K562 (cell line): Measurements from ENCODE around the gene COX5A. TPM values are rescaled to one million over a fixed set of nuclear protein-coding genes. Genes with fewer than 3 reads are reported as not detected.
A peak's percentile ranks its signal among the peaks of the same experiment; 100 is the strongest.

Experiments
- CHD4 ChIP-seq: fragments of 200-600 bp; sonication (generic); IDR thresholded peaks from 3 replicates; pipeline ENCODE4 v1.6.1; 2012; ENCODE audit warnings: low read depth, mild to moderate bottlenecking, mixed read lengths, low read length, inconsistent platforms; ENCODE audit not compliant: insufficient read depth, insufficient replicate concordance, poor library complexity, severe bottlenecking
- E2F6 ChIP-seq, 2 experiments: IDR thresholded peaks; 2 replicates each; pipeline ENCODE4 v1.6.1; 2011; ENCODE audit warnings: borderline replicate concordance in 1 of 2, control low read depth in 1 of 2, low read depth in 1 of 2, low read length in 1 of 2, mild to moderate bottlenecking in 1 of 2, mixed read lengths in 1 of 2, moderate library complexity in 1 of 2; ENCODE audit not compliant: insufficient read depth in 1 of 2, insufficient read length in 1 of 2, poor library complexity in 1 of 2, severe bottlenecking in 1 of 2; ENCODE audit errors: extremely low read depth in 1 of 2
- FOXK2 ChIP-seq, 2 experiments: fragments of 450-650 bp; IDR thresholded peaks in 1 of 2; conservative IDR thresholded peaks in 1 of 2; 2 replicates each; pipeline ENCODE4 v1.6.1; 2016; ENCODE audit warnings: low read depth in 2 of 2, mild to moderate bottlenecking in 1 of 2
- FOXP4 ChIP-seq: sonication (generic); formaldehyde crosslinking; IDR thresholded peaks from 2 replicates; pipeline ENCODE4 v1.8.0; 2022; ENCODE audit warnings: mild to moderate bottlenecking, missing genetic modification reagents, borderline replicate concordance
- HDAC8 ChIP-seq: fragments of 450-650 bp; IDR thresholded peaks from 2 replicates; pipeline ENCODE4 v1.6.1; 2016; ENCODE audit warnings: mild to moderate bottlenecking, missing genetic modification characterization, moderate library complexity, missing compliant biosample characterization
- IRF2 ChIP-seq: sonication (generic); formaldehyde crosslinking; IDR thresholded peaks from 2 replicates; pipeline ENCODE4 v1.8.1; 2022; ENCODE audit warnings: mild to moderate bottlenecking, missing genetic modification reagents
- KDM5B ChIP-seq: fragments of 200-600 bp; sonication (generic); IDR thresholded peaks from 2 replicates; pipeline ENCODE4 v1.6.1; 2012; ENCODE audit warnings: low read depth, mild to moderate bottlenecking, moderate library complexity, low read length, control low read depth, inconsistent platforms; ENCODE audit not compliant: insufficient replicate concordance
- KLF10 ChIP-seq: fragments of 250-450 bp; sonication (Bioruptor Pico); IDR thresholded peaks from 2 replicates; pipeline ENCODE4 v1.6.1; 2021; ENCODE audit warnings: matching md5 sums
- MXI1 ChIP-seq: IDR thresholded peaks from 2 replicates; pipeline ENCODE4 v1.6.1; 2011; ENCODE audit warnings: low read depth, mild to moderate bottlenecking, improper control_type of control experiment, low read length
- NCOA1 ChIP-seq: fragments of 450-650 bp; IDR thresholded peaks from 2 replicates; pipeline ENCODE4 v1.6.1; 2016; ENCODE audit warnings: low read depth
- PHF8 ChIP-seq: fragments of 200-600 bp; sonication (generic); IDR thresholded peaks from 2 replicates; pipeline ENCODE4 v1.6.1; 2012; ENCODE audit warnings: mixed run types, mild to moderate bottlenecking, inconsistent platforms, low read length, moderate library complexity, borderline replicate concordance
- POLR2B ChIP-seq: fragments of 450-650 bp; IDR thresholded peaks from 2 replicates; pipeline ENCODE4 v1.6.1; 2018; ENCODE audit warnings: low read depth; ENCODE audit not compliant: partially characterized antibody
- RBM17 ChIP-seq: fragments of 200-400 bp; formaldehyde crosslinking; IDR thresholded peaks from 2 replicates; pipeline ENCODE4 v1.6.1; 2017; ENCODE audit warnings: low read depth, mild to moderate bottlenecking, low read length, borderline replicate concordance
- RNF2 ChIP-seq: sonication (generic); IDR thresholded peaks from 2 replicates; pipeline ENCODE4 v1.6.1; 2016
- SMARCC2 ChIP-seq: fragments of 450-650 bp; IDR thresholded peaks from 2 replicates; pipeline ENCODE4 v1.6.1; 2017; ENCODE audit warnings: antibody characterized with exemption, moderate library complexity, mild to moderate bottlenecking, low read depth
- SREBF1 ChIP-seq: fragments of 150-350 bp; IDR thresholded peaks from 2 replicates; pipeline ENCODE4 v1.6.1; 2014; ENCODE audit warnings: antibody characterized with exemption, low read depth, low read length, borderline replicate concordance
- TAF1 ChIP-seq: IDR thresholded peaks from 2 replicates; pipeline ENCODE4 v1.6.1; 2011; ENCODE audit warnings: mild to moderate bottlenecking, low read length, moderate library complexity; ENCODE audit not compliant: insufficient read depth, control insufficient read depth, severe bottlenecking; ENCODE audit errors: extremely low read depth
- TRIM28 ChIP-seq: fragments of 450-650 bp; IDR thresholded peaks from 2 replicates; pipeline ENCODE4 v1.6.1; 2017
- VEZF1 ChIP-seq: fragments of 200-800 bp; sonication (Bioruptor generic); IDR thresholded peaks from 2 replicates; pipeline ENCODE4 v1.6.1; 2017; ENCODE audit warnings: missing genetic modification characterization, missing compliant biosample characterization
- ZNF449 ChIP-seq: fragments of 250-450 bp; sonication (Bioruptor Pico); IDR thresholded peaks from 2 replicates; pipeline ENCODE4 v1.8.0; 2022; ENCODE audit warnings: moderate library complexity, mild to moderate bottlenecking, inconsistent platforms
- ZZZ3 ChIP-seq: fragments of 450-650 bp; IDR thresholded peaks from 2 replicates; pipeline ENCODE4 v1.6.1; 2016; ENCODE audit warnings: antibody characterized with exemption, mild to moderate bottlenecking, moderate library complexity
- polyA plus RNA-seq, 8 experiments: library from polyadenylated mRNA; depleted of rRNA in 4 of 8; stranded (reverse) in 5 of 8; unstranded in 3 of 8; fragments of >200 nt; fragmentation: Nextera tagmentation in 2 of 8; fragmentation: Illumina TruSeq in 1 of 8; extraction: Ambion mirVana in 2 of 8; extraction: Trizol in 1 of 8; gene quantifications; 2 replicates each; pipeline versions ENCODE4 v1.2.1 to v1.2.3, GENCODE V29; 2011 to 2014; ENCODE audit warnings: inconsistent platforms in 1 of 8, missing spikeins in 1 of 8
- total RNA-seq, 7 experiments: library from RNA; depleted of rRNA in 6 of 7; stranded (reverse); fragments of >200 nt in 6 of 7; fragmentation: Illumina TruSeq in 2 of 7; extraction: Trizol in 2 of 7; gene quantifications; 2 replicates each; pipeline versions ENCODE4 v1.2.1 to v1.2.3, GENCODE V29; 2011 to 2021; ENCODE audit warnings: low replicate concordance in 1 of 7

COX5A gene
- total and polyA plus RNA-seq, 9 of the 15 experiments (the other 6 are each of a cell fraction or from before 2014, with no cell fraction given), result 86.8 to 553 (median 371) TPM

GRCh38 chr15:74955796-74956647, 18.1 kb upstream of the COX5A start (continued):
- TF ChIP-seq VEZF1 (CRISPR knock-in tag) (no peak; the same call in 1 of the 2 replicates), ZZZ3 (no peak), KLF10 (no peak), FOXK2 (conservative IDR thresholded peaks at IDR 0.05 in 1 of 2, IDR thresholded peaks at IDR 0.05 in 1 of 2; ENCODE audit: low read depth in 2 of 2) (no peak), RNF2 (peak; percentile 98), SREBF1 (no peak), E2F6 (IDR thresholded peaks at IDR 0.05; ENCODE audit: borderline replicate concordance in 1 of 2, extremely low read depth in 1 of 2, insufficient read depth in 1 of 2, insufficient read length in 1 of 2, low read depth in 1 of 2, low read length in 1 of 2, poor library complexity in 1 of 2, severe bottlenecking in 1 of 2) (peak; percentile 99 to 100), PHF8 (no peak), NCOA1 (no peak), MXI1 (no peak), CHD4 (no peak), HDAC8 (tag) (peak; percentile 92), TAF1 (peak; percentile 28), ZNF449 (CRISPR knock-in tag) (no peak), RBM17 (no peak), POLR2B (no peak), KDM5B (no peak), IRF2 (CRISPR knock-in tag) (peak; percentile 97), SMARCC2 (no peak), TRIM28 (no peak), FOXP4 (peak; percentile 100)
